ENCODE results near the gene CCDC152. TPM values are rescaled to one million over a fixed set of nuclear protein-coding genes. Genes with fewer than 3 reads are reported as not detected.

Gene CCDC152
- total and polyA plus RNA-seq, 2 donors (not counting 3 experiments of a cell fraction or from before 2014, with no cell fraction given), result 0.48 to 2.8 TPM

DNA sequence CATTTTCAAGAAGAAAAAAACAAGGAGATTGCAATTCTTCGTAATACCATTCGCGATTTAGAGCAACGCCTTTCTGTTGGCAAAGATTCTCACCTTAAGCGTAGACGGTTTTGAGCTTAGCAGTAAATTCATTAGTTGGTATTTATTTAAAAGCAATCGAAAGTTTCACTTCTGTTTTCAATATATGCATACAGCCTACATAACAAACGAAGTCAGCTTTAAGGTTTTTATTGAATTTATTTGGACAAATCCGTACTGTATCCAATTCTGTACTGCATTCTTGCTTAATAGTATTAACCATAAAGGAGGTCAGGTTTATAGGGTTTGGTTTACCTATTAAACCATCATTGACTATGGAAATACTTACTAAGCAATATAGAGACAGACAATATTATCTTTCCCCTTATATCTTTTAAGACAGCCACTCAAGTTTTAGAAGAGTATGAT, 43.1 kb downstream of the CCDC152 start:
- no peak for TF ChIP-seq POLR2AphosphoS5 (IDR thresholded peaks at IDR 0.05; ENCODE audit: insufficient read depth, low read depth, low read length)
- no peak for TF ChIP-seq EZH2 (IDR thresholded peaks at IDR 0.05; ENCODE audit: borderline replicate concordance, low read depth, low read length, severe bottlenecking)
- no peak for TF ChIP-seq POLR2A (IDR thresholded peaks at IDR 0.05; ENCODE audit: low read depth, low read length)
- TF ChIP-seq FOS (IDR thresholded peaks at IDR 0.05; ENCODE audit: borderline replicate concordance, insufficient read depth, low read length), result no peak
- no peak for TF ChIP-seq MAX (IDR thresholded peaks at IDR 0.05; ENCODE audit: insufficient read depth, insufficient read length)
- TF ChIP-seq CTCF (IDR thresholded peaks at IDR 0.05; ENCODE audit: extremely low read depth in 1 of 2, insufficient read depth in 1 of 2, low read depth in 1 of 2, low read length in 2 of 2), result no peak
- no peak for TF ChIP-seq MYC (IDR thresholded peaks at IDR 0.05; ENCODE audit: low read depth, low read length)
- Histone ChIP-seq H2AFZ (ENCODE audit: low read depth, low read length) (no peak overlapping the region), H3K9ac (replicated peaks; ENCODE audit: extremely low read depth, insufficient read depth, low read length) (no peak overlapping the region), H4K20me1 (replicated peaks; ENCODE audit: control insufficient read depth, extremely low read depth, insufficient read depth, low read length) (no peaks in the 10 kb centered on the region), H3K36me3 (ENCODE audit: control insufficient read depth in 2 of 2, extremely low read depth in 1 of 2, insufficient read depth in 2 of 2, low read length in 2 of 2) (no peaks in the 10 kb centered on the region), H3K4me2 (ENCODE audit: insufficient read depth, low read length) (no peak overlapping the region), H3K4me1 (ENCODE audit: control insufficient read depth, extremely low read depth, insufficient read depth, low read length) (no peaks in the 10 kb centered on the region), H3K4me3 (replicated peaks in 1 of 3; ENCODE audit: insufficient read depth in 1 of 3, low read depth in 1 of 3, low read length in 3 of 3) (no peak overlapping the region), H3K9me3 (replicated peaks; ENCODE audit: control insufficient read depth, insufficient read depth, low read length) (no peaks in the 10 kb centered on the region), H3K27ac (ENCODE audit: insufficient read depth, low read depth, low read length) (no peak overlapping the region), H3K27me3 (ENCODE audit: control insufficient read depth in 2 of 2, insufficient read depth in 2 of 2, low read length in 2 of 2) (no peaks in the 10 kb centered on the region), H3K9me1 (replicated peaks; ENCODE audit: control insufficient read depth, extremely low read depth, insufficient read depth, low read length) (no peaks in the 10 kb centered on the region), H3K79me2 (ENCODE audit: control insufficient read depth, insufficient read depth, low read length) (no peaks in the 10 kb centered on the region)
- CTCF ChIA-PET, result no interaction called here
- FAIRE-seq (no peak), DNase-seq (ENCODE audit: low read depth, low spot score) (no peak)
- intact Hi-C loops (cut with micrococcal nuclease) (no loop called here), dilution Hi-C loops (cut with MboI; ENCODE audit: extremely low pct_ligation_motif_present, low sequenced_read_pairs) (no loop called here)
- no TSS peak for BruUV-seq (replicated peaks)
- POLR2A ChIA-PET, result no interaction called here
